Measurements from ENCODE around the gene ETFB. TPM values are rescaled to one million over a fixed set of nuclear protein-coding genes. Genes with fewer than 3 reads are reported as not detected.

ETFB gene
- total RNA-seq, 1 experiment from 2014 or later = 77.3 TPM

- no peak for DNase-seq (ENCODE audit: extremely low read depth, low read depth)
Observed at GRCh38 chr19:51331193-51331592, 35.0 kb downstream of the ETFB start.

- no peak for DNase-seq (ENCODE audit: extremely low read depth, low read depth)
Observed at GRCh38 chr19:51330366-51330765, 35.8 kb downstream of the ETFB start.

GRCh38 chr19:51329411-51329810, 36.8 kb downstream of the ETFB start:
- no peak for DNase-seq (ENCODE audit: extremely low read depth, low read depth)

GRCh38 chr19:51327066-51328001, 38.9 kb downstream of the ETFB start:
- DNase-seq (ENCODE audit: extremely low read depth, low read depth) = peak; percentile 65

- DNase-seq (ENCODE audit: extremely low read depth, low read depth) = no peak
Observed at GRCh38 chr19:51326216-51327065, 39.7 kb downstream of the ETFB start.

GRCh38 chr19:51325161-51325976, 40.8 kb downstream of the ETFB start:
- no peak for DNase-seq (ENCODE audit: extremely low read depth, low read depth)

DNA sequence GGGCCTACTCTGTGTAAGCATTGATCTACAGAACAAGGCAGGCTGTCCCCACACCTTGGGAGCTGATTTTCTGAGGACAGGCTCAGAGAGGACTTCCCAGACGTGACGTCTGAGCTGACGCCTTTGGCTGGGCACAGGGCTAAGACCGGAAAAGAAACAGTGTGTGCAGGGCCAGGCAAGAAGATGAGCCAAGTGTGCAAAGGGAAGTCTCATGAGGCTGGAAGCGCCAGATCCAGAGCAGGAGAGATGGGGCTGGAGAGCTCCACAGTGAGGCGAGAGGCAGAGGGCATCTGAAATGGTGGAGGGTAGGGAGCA, 42.1 kb downstream of the ETFB start:
- DNase-seq (ENCODE audit: extremely low read depth, low read depth) = no peak

GRCh38 chr19:51323481-51324166, 42.6 kb downstream of the ETFB start:
- DNase-seq (ENCODE audit: extremely low read depth, low read depth) = no peak

DNA sequence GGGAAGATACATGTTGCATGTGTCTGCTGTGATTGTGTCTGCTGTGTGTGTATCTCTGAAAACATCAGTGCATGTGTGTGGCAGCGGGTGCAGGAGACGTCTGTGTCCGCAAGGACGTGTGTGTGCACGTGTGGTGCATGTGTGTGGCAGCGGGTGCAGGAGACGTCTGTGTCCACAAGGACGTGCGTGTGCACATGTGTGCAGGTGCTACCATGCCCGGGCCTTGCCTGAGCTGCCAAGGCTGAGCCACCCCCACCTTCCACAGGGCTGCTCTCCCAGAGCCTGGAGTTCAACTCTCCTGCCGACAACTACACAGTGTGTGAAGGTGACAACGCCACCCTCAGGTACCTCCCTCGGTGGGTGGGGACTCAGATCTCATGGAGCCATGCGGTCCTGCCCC, 44.4 kb downstream of the ETFB start:
- no peak for DNase-seq (ENCODE audit: extremely low read depth, low read depth)

GRCh38 chr19:51320280-51320657, 45.9 kb downstream of the ETFB start:
- no peak for DNase-seq (ENCODE audit: extremely low read depth, low read depth)

GRCh38 chr19:51319649-51320279, 46.4 kb downstream of the ETFB start:
- no peak for DNase-seq (ENCODE audit: extremely low read depth, low read depth)

DNA sequence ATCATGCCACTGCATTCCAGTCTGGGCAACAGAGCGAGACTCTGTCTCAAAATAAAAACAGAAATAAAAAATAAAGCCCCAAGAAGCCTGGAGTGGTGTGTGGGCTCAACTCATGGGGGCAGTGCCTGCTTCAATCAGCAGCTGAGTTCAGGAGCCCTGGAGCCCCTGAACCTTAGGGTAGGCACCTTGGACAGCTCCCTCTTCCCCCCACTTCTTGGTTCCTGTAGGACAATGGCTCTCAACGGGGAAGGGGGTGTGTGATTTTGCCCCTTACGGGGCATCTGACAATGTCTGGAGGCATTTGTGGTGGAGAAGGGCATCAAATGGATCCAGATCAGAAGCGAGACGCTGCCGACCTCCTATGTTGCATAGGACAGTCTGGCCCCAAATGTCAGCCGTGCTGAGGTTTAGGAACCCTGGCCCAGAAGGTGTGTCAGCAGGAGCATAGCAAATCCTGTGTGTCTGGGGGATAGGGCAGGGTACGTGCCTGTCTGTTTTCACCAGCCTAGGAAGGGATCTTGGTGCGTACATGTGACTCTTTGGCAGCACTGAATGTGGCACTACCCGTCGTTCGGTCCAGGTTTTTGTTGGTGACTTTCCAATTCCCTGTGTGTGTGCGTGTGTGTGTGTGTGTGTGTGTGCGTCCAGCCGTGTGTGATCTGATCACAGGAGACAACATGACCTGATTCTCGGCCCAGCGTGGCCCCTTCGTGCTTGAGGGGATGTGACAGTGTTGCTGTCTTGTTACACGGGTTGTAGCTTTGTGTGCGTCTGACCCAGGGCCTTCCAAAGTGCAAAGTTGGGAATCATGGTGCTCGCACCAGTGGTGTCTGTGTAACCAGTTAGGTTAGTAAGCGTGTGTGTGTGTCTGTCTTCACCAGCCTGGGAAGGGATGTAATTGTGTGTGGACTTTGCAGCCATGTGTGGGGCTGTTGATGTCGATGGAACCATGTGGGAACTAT, 47.2 kb downstream of the ETFB start:
- DNase-seq (ENCODE audit: extremely low read depth, low read depth) = no peak

DNA sequence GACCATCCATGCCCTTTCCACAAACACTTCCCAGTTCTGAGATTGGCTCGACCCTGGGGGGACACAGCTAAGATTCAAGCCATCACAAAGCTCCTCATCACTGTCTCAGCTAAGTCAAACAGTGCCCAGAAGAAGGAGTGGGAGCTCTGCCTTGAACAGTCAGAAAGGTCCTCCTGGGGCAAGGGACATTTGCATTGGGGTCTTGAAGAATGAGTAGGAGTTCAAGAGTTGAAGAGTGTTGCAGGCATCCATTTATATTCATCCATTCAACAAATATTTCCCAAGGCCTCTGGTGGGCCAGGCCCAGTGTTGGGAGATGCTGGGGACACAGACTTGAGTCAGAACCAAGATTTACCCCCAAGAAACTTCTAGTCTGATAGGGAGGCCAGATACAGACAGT, 48.2 kb downstream of the ETFB start:
- DNase-seq (ENCODE audit: extremely low read depth, low read depth) = no peak

- no peak for DNase-seq (ENCODE audit: extremely low read depth, low read depth)
Observed at GRCh38 chr19:51317376-51317775, 48.8 kb downstream of the ETFB start.

DNA sequence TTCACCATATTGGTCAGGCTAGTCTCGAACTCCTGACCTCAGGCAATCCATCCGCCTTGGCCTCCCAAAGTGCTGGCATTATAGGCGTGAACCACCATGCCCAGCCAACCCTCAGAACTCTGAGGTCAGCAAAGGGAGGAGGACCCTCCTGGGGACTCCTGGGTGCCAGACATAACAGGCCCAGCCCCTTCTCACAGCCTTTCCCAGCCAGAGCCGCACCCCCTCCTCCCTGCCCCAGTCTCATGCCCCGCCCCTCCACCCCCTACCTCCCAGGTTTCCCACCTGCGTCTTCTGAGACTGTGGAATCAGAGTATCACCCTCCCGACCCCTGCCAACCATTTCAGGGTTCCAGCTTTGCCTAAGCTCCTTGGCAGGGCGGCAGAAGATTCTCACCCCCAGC, 49.5 kb downstream of the ETFB start:
- no peak for DNase-seq (ENCODE audit: extremely low read depth, low read depth)

- no peak for DNase-seq (ENCODE audit: extremely low read depth, low read depth)
Observed at GRCh38 chr19:51311351-51312257, 54.6 kb downstream of the ETFB start, which contains the start of gene IGLON5. Gene IGLON5, plus strand, starts transcription at chr19:51311644. Its CDS starts 204 bp downstream, at chr19:51311848.

GRCh38 chr19:51305479-51305878, 60.7 kb downstream of the ETFB start:
- DNase-seq (ENCODE audit: extremely low read depth, low read depth) = no peak

GRCh38 chr19:51301266-51301665, 64.9 kb downstream of the ETFB start:
- DNase-seq (ENCODE audit: extremely low read depth, low read depth) = no peak
